Stimulated activated CD8-positive, alpha-beta memory T cell treated with anti-CD3 and anti-CD28 coated beads, Interleukin-7, amount 100 ng/mL, for 1 hour (primary cell): ENCODE results near the gene ARID3C.

Source experiments
- DNase-seq, 2 donors: peaks; one replicate each; pipeline ENCODE4 v3.0.0-alpha.2; 2020; ENCODE audit warnings: low read depth in 2 of 2

ARID3C gene

GRCh38 chr9:34577400-34578240, 51.2 kb downstream of the ARID3C start:
- no peak for DNase-seq

- no peak for DNase-seq
These were observed 52.1 kb downstream of the ARID3C start for GRCh38 chr9:34576597-34577399.

- DNase-seq, result no peak
These were observed 52.8 kb downstream of the ARID3C start for GRCh38 chr9:34575862-34576596.

- no peak for DNase-seq
These were observed 53.6 kb downstream of the ARID3C start for GRCh38 chr9:34575241-34575640.

- no peak for DNase-seq
These were observed 54.3 kb downstream of the ARID3C start for GRCh38 chr9:34574571-34574970.

- no peak for DNase-seq
These were observed 55.1 kb downstream of the ARID3C start for GRCh38 chr9:34573599-34574325.

- no peak for DNase-seq
These were observed 56.2 kb downstream of the ARID3C start for GRCh38 chr9:34572628-34573027.

GRCh38 chr9:34572092-34572491, 56.8 kb downstream of the ARID3C start:
- DNase-seq, result no peak

- DNase-seq, result no peak
These were observed 57.4 kb downstream of the ARID3C start for GRCh38 chr9:34571481-34571810.
